OCI-LY3 (cell line): ENCODE results near the gene UST.

Experiments used
- CTCF ChIP-seq: fragments of 200-600, 300-600 bp; sonication (generic); IDR thresholded peaks from 2 replicates; pipeline ENCODE4 v1.5.1; 2014; ENCODE audit warnings: antibody characterized with exemption, low read length, low read depth
- EZH2phosphoT487 ChIP-seq: fragments of 200-600 bp; shearing (Covaris generic); IDR thresholded peaks from 2 replicates; pipeline ENCODE4 v1.6.1; 2018; ENCODE audit warnings: antibody characterized with exemption, mixed run types, low read depth

GRCh38 chr6:148819852-148820251 lies 73.0 kb downstream of the UST start:
- no peak for TF ChIP-seq CTCF
- no peak for TF ChIP-seq EZH2phosphoT487
